ENCODE data around the gene LCN6. TPM values are rescaled to one million over a fixed set of nuclear protein-coding genes. Genes with fewer than 3 reads are reported as not detected.

LCN6 gene
- total and polyA plus RNA-seq, 4 donors = not detected

- Histone ChIP-seq H3K27ac (ENCODE audit: low read depth, low read length) (no peak overlapping the region), H3K9me3 (ENCODE audit: control insufficient read depth, insufficient read depth, low read length) (peaks cover 3% of the 10 kb centered on the region), H3K4me1 (ENCODE audit: control insufficient read depth, insufficient read depth, low read length) (peaks cover 7% of the 10 kb centered on the region), H3K4me3 (ENCODE audit: low read depth, low read length) (no peak overlapping the region), H3K36me3 (ENCODE audit: control insufficient read depth, insufficient read depth, low read length) (peaks cover 2% of the 10 kb centered on the region), H3K27me3 (ENCODE audit: control insufficient read depth, insufficient read depth, low read length) (no peaks in the 10 kb centered on the region)
- WGBS (ENCODE audit: insufficient coverage) = 65% methylated on average over 18 of the region's 24 CpGs
- no peak for DNase-seq (ENCODE audit: low read depth in 4 of 6, low spot score in 6 of 6)
These were observed 6.4 kb upstream of the LCN6 start for GRCh38 chr9:136754626-136755301.

GRCh38 chr9:136754059-136754572 is 5.8 kb upstream of the LCN6 start:
- no peaks in the 10 kb centered on the region for H3K27me3 ChIP-seq (ENCODE audit: control insufficient read depth, insufficient read depth, low read length)
- peaks cover 2% of the 10 kb centered on the region for H3K36me3 ChIP-seq (ENCODE audit: control insufficient read depth, insufficient read depth, low read length)
- no peak overlapping the region for H3K4me3 ChIP-seq (ENCODE audit: low read depth, low read length)
- DNase-seq (ENCODE audit: low read depth in 4 of 6, low spot score in 6 of 6) = no peak
- H3K27ac ChIP-seq (ENCODE audit: low read depth, low read length) = no peak overlapping the region
- peaks cover 3% of the 10 kb centered on the region for H3K9me3 ChIP-seq (ENCODE audit: control insufficient read depth, insufficient read depth, low read length)
- 82% methylated on average over 17 of the region's 17 CpGs for WGBS (ENCODE audit: insufficient coverage)
- H3K4me1 ChIP-seq (ENCODE audit: control insufficient read depth, insufficient read depth, low read length) = peaks cover 7% of the 10 kb centered on the region

- H3K4me1 ChIP-seq (ENCODE audit: control insufficient read depth, insufficient read depth, low read length) = peaks cover 9% of the 10 kb centered on the region
- no peak overlapping the region for H3K4me3 ChIP-seq (ENCODE audit: low read depth, low read length)
- no peak overlapping the region for H3K27ac ChIP-seq (ENCODE audit: low read depth, low read length)
- no peaks in the 10 kb centered on the region for H3K27me3 ChIP-seq (ENCODE audit: control insufficient read depth, insufficient read depth, low read length)
- 85% methylated on average over 30 of the region's 31 CpGs for WGBS (ENCODE audit: insufficient coverage)
- H3K9me3 ChIP-seq (ENCODE audit: control insufficient read depth, insufficient read depth, low read length) = peaks cover 3% of the 10 kb centered on the region
- H3K36me3 ChIP-seq (ENCODE audit: control insufficient read depth, insufficient read depth, low read length) = peaks cover 2% of the 10 kb centered on the region
- DNase-seq (ENCODE audit: low read depth in 4 of 6, low spot score in 6 of 6) = no peak
These were observed 5.2 kb upstream of the LCN6 start for GRCh38 chr9:136753371-136754058.

- H3K9me3 ChIP-seq (ENCODE audit: control insufficient read depth, insufficient read depth, low read length) = peaks cover 3% of the 10 kb centered on the region
- H3K4me3 ChIP-seq (ENCODE audit: low read depth, low read length) = no peak overlapping the region
- H3K27ac ChIP-seq (ENCODE audit: low read depth, low read length) = no peak overlapping the region
- no peaks in the 10 kb centered on the region for H3K27me3 ChIP-seq (ENCODE audit: control insufficient read depth, insufficient read depth, low read length)
- H3K36me3 ChIP-seq (ENCODE audit: control insufficient read depth, insufficient read depth, low read length) = no peaks in the 10 kb centered on the region
- H3K4me1 ChIP-seq (ENCODE audit: control insufficient read depth, insufficient read depth, low read length) = peaks cover 8% of the 10 kb centered on the region
- no peak for DNase-seq (ENCODE audit: low read depth in 4 of 6, low spot score in 6 of 6)
These were observed 3.5 kb upstream of the LCN6 start for GRCh38 chr9:136751814-136752213.

GRCh38 chr9:136751244-136751643 is 2.9 kb upstream of the LCN6 start:
- Histone ChIP-seq H3K27me3 (ENCODE audit: control insufficient read depth, insufficient read depth, low read length) (no peaks in the 10 kb centered on the region), H3K4me3 (ENCODE audit: low read depth, low read length) (no peak overlapping the region), H3K9me3 (ENCODE audit: control insufficient read depth, insufficient read depth, low read length) (peaks cover 3% of the 10 kb centered on the region), H3K4me1 (ENCODE audit: control insufficient read depth, insufficient read depth, low read length) (peaks cover 8% of the 10 kb centered on the region), H3K36me3 (ENCODE audit: control insufficient read depth, insufficient read depth, low read length) (peaks cover 3% of the 10 kb centered on the region), H3K27ac (ENCODE audit: low read depth, low read length) (no peak overlapping the region)
- no CpG with 5 or more reads among the region's 1 CpG for WGBS (ENCODE audit: insufficient coverage)
- no peak for DNase-seq (ENCODE audit: low read depth in 4 of 6, low spot score in 6 of 6)

GRCh38 chr9:136750526-136750925 is 2.2 kb upstream of the LCN6 start:
- 55% methylated on average over 1 of the region's 2 CpGs for WGBS (ENCODE audit: insufficient coverage)
- Histone ChIP-seq H3K4me3 (ENCODE audit: low read depth, low read length) (no peak overlapping the region), H3K9me3 (ENCODE audit: control insufficient read depth, insufficient read depth, low read length) (peaks cover under 1% of the 10 kb centered on the region), H3K27me3 (ENCODE audit: control insufficient read depth, insufficient read depth, low read length) (no peaks in the 10 kb centered on the region), H3K36me3 (ENCODE audit: control insufficient read depth, insufficient read depth, low read length) (peaks cover 3% of the 10 kb centered on the region), H3K4me1 (ENCODE audit: control insufficient read depth, insufficient read depth, low read length) (peaks cover 8% of the 10 kb centered on the region), H3K27ac (ENCODE audit: low read depth, low read length) (no peak overlapping the region)
- DNase-seq (ENCODE audit: low read depth in 4 of 6, low spot score in 6 of 6) = peak in 1 of 6 donors; percentile 10

GRCh38 chr9:136748666-136749611 is 614 bp upstream of the LCN6 start:
- Histone ChIP-seq H3K27ac (ENCODE audit: low read depth, low read length) (no peak overlapping the region), H3K4me1 (ENCODE audit: control insufficient read depth, insufficient read depth, low read length) (peaks cover 8% of the 10 kb centered on the region), H3K27me3 (ENCODE audit: control insufficient read depth, insufficient read depth, low read length) (no peaks in the 10 kb centered on the region), H3K36me3 (ENCODE audit: control insufficient read depth, insufficient read depth, low read length) (peaks cover 3% of the 10 kb centered on the region), H3K4me3 (ENCODE audit: low read depth, low read length) (no peak overlapping the region), H3K9me3 (ENCODE audit: control insufficient read depth, insufficient read depth, low read length) (no peaks in the 10 kb centered on the region)
- 81% methylated on average over 18 of the region's 21 CpGs for WGBS (ENCODE audit: insufficient coverage)
- DNase-seq (ENCODE audit: low read depth in 4 of 6, low spot score in 6 of 6) = no peak

- H3K4me3 ChIP-seq (ENCODE audit: low read depth, low read length) = no peak overlapping the region
- peaks cover 6% of the 10 kb centered on the region for H3K27me3 ChIP-seq (ENCODE audit: control insufficient read depth, insufficient read depth, low read length)
- no peak for DNase-seq (ENCODE audit: low read depth in 4 of 6, low spot score in 6 of 6)
- no peaks in the 10 kb centered on the region for H3K9me3 ChIP-seq (ENCODE audit: control insufficient read depth, insufficient read depth, low read length)
- peaks cover 11% of the 10 kb centered on the region for H3K4me1 ChIP-seq (ENCODE audit: control insufficient read depth, insufficient read depth, low read length)
- peaks cover 3% of the 10 kb centered on the region for H3K36me3 ChIP-seq (ENCODE audit: control insufficient read depth, insufficient read depth, low read length)
- H3K27ac ChIP-seq (ENCODE audit: low read depth, low read length) = no peak overlapping the region
- WGBS (ENCODE audit: insufficient coverage) = 85% methylated on average over 22 of the region's 22 CpGs
These were observed 914 bp downstream of the LCN6 start for GRCh38 chr9:136747161-136748060.

- H3K9me3 ChIP-seq (ENCODE audit: control insufficient read depth, insufficient read depth, low read length) = no peaks in the 10 kb centered on the region
- 90% methylated on average over 13 of the region's 18 CpGs for WGBS (ENCODE audit: insufficient coverage)
These were observed 1.7 kb downstream of the LCN6 start for GRCh38 chr9:136746621-136747020.

More at GRCh38 chr9:136746621-136747020, 1.7 kb downstream of the LCN6 start:
- DNase-seq (ENCODE audit: low read depth in 4 of 6, low spot score in 6 of 6) = no peak
- no peak overlapping the region for H3K4me3 ChIP-seq (ENCODE audit: low read depth, low read length)
- H3K27me3 ChIP-seq (ENCODE audit: control insufficient read depth, insufficient read depth, low read length) = peaks cover 14% of the 10 kb centered on the region
- peaks cover 3% of the 10 kb centered on the region for H3K36me3 ChIP-seq (ENCODE audit: control insufficient read depth, insufficient read depth, low read length)
- H3K27ac ChIP-seq (ENCODE audit: low read depth, low read length) = no peak overlapping the region
- H3K4me1 ChIP-seq (ENCODE audit: control insufficient read depth, insufficient read depth, low read length) = peaks cover 19% of the 10 kb centered on the region
